H4 (cell line): ENCODE results near the gene OSR1. TPM values are rescaled to one million over a fixed set of nuclear protein-coding genes. Genes with fewer than 3 reads are reported as not detected.

ENCODE experiments used
- DNase-seq: peaks from one replicate; pipeline ENCODE4 v3.0.0-alpha.2; 2015; ENCODE audit warnings: low spot score
- total RNA-seq: library from RNA; depleted of rRNA; stranded (reverse); fragments of >200 nt; shearing (Covaris generic); gene quantifications from 2 replicates; pipeline ENCODE4 v1.2.3, GENCODE V29; 2014

OSR1 gene
- total RNA-seq, 1 experiment from 2014 or later = 1.3 TPM

GRCh38 chr2:19359021-19359357 is 566 bp upstream of the OSR1 start:
- no peak for DNase-seq

- no peak for DNase-seq
Observed at GRCh38 chr2:19357402-19358241, 801 bp downstream of the OSR1 start.

GRCh38 chr2:19356545-19357401 is 1.6 kb downstream of the OSR1 start:
- no peak for DNase-seq

- DNase-seq = no peak
Observed at GRCh38 chr2:19355931-19356544, 2.4 kb downstream of the OSR1 start.

- DNase-seq = no peak
Observed at GRCh38 chr2:19355416-19355821, 3.0 kb downstream of the OSR1 start.

GRCh38 chr2:19355014-19355405 is 3.4 kb downstream of the OSR1 start:
- DNase-seq = no peak

GRCh38 chr2:19353721-19354050 is 4.7 kb downstream of the OSR1 start:
- DNase-seq = no peak

- DNase-seq = no peak
Observed at GRCh38 chr2:19352946-19353720, 5.3 kb downstream of the OSR1 start.

- no peak for DNase-seq
Observed at GRCh38 chr2:19351899-19352697, 6.3 kb downstream of the OSR1 start.

- no peak for DNase-seq
Observed at GRCh38 chr2:19351499-19351898, 6.9 kb downstream of the OSR1 start.

GRCh38 chr2:19350678-19351401 is 7.6 kb downstream of the OSR1 start:
- no peak for DNase-seq

- DNase-seq = no peak
Observed at GRCh38 chr2:19349911-19350677, 8.3 kb downstream of the OSR1 start.

- DNase-seq = no peak
Observed at GRCh38 chr2:19348692-19349091, 9.7 kb downstream of the OSR1 start.

GRCh38 chr2:19347619-19348562 is 10.5 kb downstream of the OSR1 start:
- DNase-seq = peak; percentile 75

GRCh38 chr2:19346983-19347618 is 11.3 kb downstream of the OSR1 start:
- DNase-seq = no peak

- no peak for DNase-seq
Observed at GRCh38 chr2:19337742-19338141, 20.7 kb downstream of the OSR1 start.

- no peak for DNase-seq
Observed at GRCh38 chr2:19337202-19337601, 21.2 kb downstream of the OSR1 start.

GRCh38 chr2:19336781-19337180 is 21.6 kb downstream of the OSR1 start:
- no peak for DNase-seq
